Measurements from ENCODE around the gene CHSY1. TPM values are rescaled to one million over a fixed set of nuclear protein-coding genes. Genes with fewer than 3 reads are reported as not detected.

The CHSY1 gene
- total and polyA plus RNA-seq, 2 of the 4 experiments (the other 2 are of a cell fraction) = 40.9 to 53.2 TPM

DNA sequence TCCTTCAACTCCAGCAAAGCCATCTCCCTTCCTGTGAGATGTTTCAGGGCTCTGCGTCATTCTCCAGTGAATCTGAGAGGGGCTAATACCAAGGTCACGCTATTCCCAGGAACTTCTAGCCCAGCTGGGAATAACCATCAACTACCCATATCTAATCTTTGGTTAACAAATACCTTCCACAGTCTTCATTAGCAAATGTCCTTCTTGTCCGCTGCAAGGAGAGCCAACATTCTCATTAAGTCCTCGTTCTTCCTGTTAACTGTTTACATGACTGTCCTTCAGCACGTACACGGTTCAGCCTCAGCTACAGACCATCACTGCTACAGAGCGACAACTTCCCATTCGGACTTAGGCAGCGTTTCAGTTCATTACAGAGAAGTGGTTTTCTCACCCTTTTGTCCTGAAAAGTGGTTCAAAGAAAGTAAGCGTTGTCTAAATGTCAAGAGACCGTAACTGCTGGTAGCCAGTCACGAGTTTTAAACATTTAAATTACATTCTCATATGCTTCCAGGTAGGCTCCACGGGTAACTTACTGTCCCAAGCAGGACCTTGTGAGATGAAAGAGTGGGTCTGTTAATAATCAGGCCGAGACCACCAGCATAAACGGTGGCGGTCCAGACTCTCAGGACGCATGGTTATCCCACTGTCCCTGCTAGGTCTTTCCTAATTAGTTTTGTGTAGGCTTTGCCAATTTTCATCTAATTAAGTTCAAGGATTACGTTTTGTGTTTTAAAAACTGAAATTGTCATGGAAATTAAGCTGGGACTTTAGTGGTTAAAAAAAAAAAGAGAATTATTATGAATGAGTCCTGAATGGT lies 63.8 kb downstream of the CHSY1 start (continued):
- 0 out of 2 replicates have a peak, but pooled peaks have one; percentile 7 for TF ChIP-seq SMC3 (IDR thresholded peaks at IDR 0.05; ENCODE audit: low read depth, low read length)
- peak; percentile 32 for TF ChIP-seq FOS (IDR thresholded peaks at IDR 0.05; ENCODE audit: low read depth, low read length)
- peak; percentile 15; the same call in 1 of the 2 replicates for TF ChIP-seq RAD21 (IDR thresholded peaks at IDR 0.05; ENCODE audit: low read length)

GRCh38 chr15:101185770-101186169 lies 66.1 kb downstream of the CHSY1 start:
- Histone ChIP-seq H3K4ac (ENCODE audit: low read depth, low read length) (peak overlapping the region; percentile 57; the same call in 1 of the 2 replicates), H3K56ac (ENCODE audit: extremely low read depth, insufficient read depth, low read length) (no peak overlapping the region)
- intact Hi-C loops (cut with micrococcal nuclease) = loop anchor here (5.0 kb wide), 1 partner anchor 168 kb away; no protein-coding TSS in a partner anchor

More at GRCh38 chr15:101185770-101186169, 66.1 kb downstream of the CHSY1 start:
- TF ChIP-seq BHLHE40 (IDR thresholded peaks at IDR 0.05; ENCODE audit: low read depth, low read length) (no peak), RCOR1 (IDR thresholded peaks at IDR 0.05; ENCODE audit: insufficient replicate concordance, low read length) (no peak), MAZ (IDR thresholded peaks at IDR 0.05; ENCODE audit: borderline replicate concordance, low read depth, low read length) (no peak), RAD21 (IDR thresholded peaks at IDR 0.05; ENCODE audit: low read length) (no peak), FOS (IDR thresholded peaks at IDR 0.05; ENCODE audit: low read depth, low read length) (no peak), USF2 (IDR thresholded peaks at IDR 0.05; ENCODE audit: low read depth, low read length) (no peak), RFX5 (IDR thresholded peaks at IDR 0.05; ENCODE audit: low read depth, low read length) (no peak), NFE2L2 (IDR thresholded peaks at IDR 0.05; ENCODE audit: low read depth, low read length) (no peak)
- Histone ChIP-seq H4K20me1 (ENCODE audit: insufficient read depth, low read length) (peaks cover 8% of the 10 kb centered on the region), H2BK120ac (ENCODE audit: low read depth, low read length) (0 out of 2 replicates have a peak overlapping the region, but pooled peaks have one; percentile 6), H3K14ac (replicated peaks; ENCODE audit: low read depth, low read length) (peak overlapping the region; percentile 81; the same call in 1 of the 2 replicates), H2AFZ (replicated peaks; ENCODE audit: low read length, poor library complexity) (no peak overlapping the region), H3K9me3 (ENCODE audit: control insufficient read depth, insufficient read depth, low read length) (no peaks in the 10 kb centered on the region), H3K27ac (ENCODE audit: insufficient read depth, low read length) (peak overlapping the region; percentile 25; the same call in 1 of the 2 replicates), H3K36me3 (ENCODE audit: control insufficient read depth, insufficient read depth, low read length) (peaks cover 6% of the 10 kb centered on the region), H4K91ac (ENCODE audit: insufficient read depth, low read depth, low read length) (peak overlapping the region; percentile 63; the same call in 1 of the 2 replicates), H3K27me3 (ENCODE audit: control insufficient read depth, insufficient read depth, low read length) (no peaks in the 10 kb centered on the region), H2BK15ac (ENCODE audit: low read depth, low read length) (peak overlapping the region; percentile 48; the same call in 1 of the 3 replicates), H2BK5ac (ENCODE audit: low read depth, low read length, poor library complexity, severe bottlenecking) (peak overlapping the region; percentile 43), H3K9ac (ENCODE audit: low read depth, low read length) (no peak overlapping the region), H2BK20ac (ENCODE audit: low read depth, low read length) (peak overlapping the region; percentile 38), H3K4me3 (ENCODE audit: insufficient read depth, low read depth, low read length) (no peak overlapping the region), H3K18ac (ENCODE audit: low read depth, low read length) (no peak overlapping the region), H4K5ac (ENCODE audit: low read depth, low read length) (no peak overlapping the region), H3K79me1 (ENCODE audit: low read depth in 1 of 2, low read length in 2 of 2) (peaks cover 14 to 79% of the 10 kb centered on the region in 2 experiments; a peak in 3 of 4 replicates), H3K23ac (ENCODE audit: low read depth, low read length) (peak overlapping the region; percentile 53; the same call in 1 of the 2 replicates), H3K9me1 (ENCODE audit: insufficient read depth, low read length) (peaks cover 29% of the 10 kb centered on the region), H2AK9ac (replicated peaks; ENCODE audit: low read depth, low read length, poor library complexity) (no peak overlapping the region), H4K8ac (ENCODE audit: low read depth in 2 of 2, low read length in 2 of 2) (peak overlapping the region in 1 of 2 experiments; percentile 56; a peak in 2 of 4 replicates), H3K4me1 (ENCODE audit: control insufficient read depth, insufficient read depth, low read length) (peaks cover 30% of the 10 kb centered on the region), H3K4me2 (ENCODE audit: low read depth, low read length) (no peak overlapping the region), H2AK5ac (ENCODE audit: low read depth, low read length) (peak overlapping the region; percentile 72)
- ChIA-PET POLR2A (ENCODE audit: unreplicated experiment) (no interaction called here), CTCF (interaction anchor here (0.6 to 1.0 kb wide), 2 partner anchors 72 to 423 kb away, joined by 3 to 5 read pairs; no protein-coding TSS in a partner anchor)
- no TSS peak for BruUV-seq (replicated peaks)
- in situ Hi-C loops (cut with MboI; ENCODE audit: low sequenced_read_pairs) (no loop called here), dilution Hi-C loops (cut with HindIII; ENCODE audit: low sequenced_read_pairs, unreplicated experiment) (no loop called here)
- no CpG with 5 or more reads among the region's 5 CpGs for WGBS, 2 experiments (ENCODE audit: extremely low coverage in 2 of 2, insufficient read length in 1 of 2)
- DNase-seq (no peak), ATAC-seq (ENCODE audit: low read depth) (no peak)
